GM21786 (cell line): ENCODE results near the gene CENPF.
"Not testable (repeated sequence)": the region's sequence is repeated elsewhere in the genome, so short reads cannot be mapped to it uniquely, and the experiment has no call there.

Experiments
- ATAC-seq: cut with Tn5 transposase; IDR thresholded peaks from one replicate; pipeline ENCODE4 v1.9.1; 2021; ENCODE audit not compliant: unreplicated experiment

Gene CENPF

DNA sequence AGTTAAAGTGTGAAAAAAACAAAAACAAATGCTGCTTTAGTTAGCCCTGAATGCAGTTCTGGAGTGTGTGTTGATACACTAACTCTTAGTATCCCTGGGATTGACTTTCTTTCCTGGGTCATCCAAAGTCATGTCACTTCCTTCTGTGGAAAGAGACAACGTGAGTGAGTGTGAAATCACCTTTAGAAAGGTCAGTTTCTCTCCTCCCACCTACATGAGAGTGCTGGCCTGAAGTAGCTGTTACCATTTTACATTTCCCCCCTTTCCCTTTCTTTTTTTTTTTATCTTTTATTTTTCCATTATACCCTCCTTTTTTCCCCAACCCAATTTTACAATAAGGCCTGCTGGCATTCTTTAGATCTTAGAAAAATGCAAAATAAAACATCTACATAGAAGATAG, 55.2 kb downstream of the CENPF start:
- ATAC-seq, result no peak

DNA sequence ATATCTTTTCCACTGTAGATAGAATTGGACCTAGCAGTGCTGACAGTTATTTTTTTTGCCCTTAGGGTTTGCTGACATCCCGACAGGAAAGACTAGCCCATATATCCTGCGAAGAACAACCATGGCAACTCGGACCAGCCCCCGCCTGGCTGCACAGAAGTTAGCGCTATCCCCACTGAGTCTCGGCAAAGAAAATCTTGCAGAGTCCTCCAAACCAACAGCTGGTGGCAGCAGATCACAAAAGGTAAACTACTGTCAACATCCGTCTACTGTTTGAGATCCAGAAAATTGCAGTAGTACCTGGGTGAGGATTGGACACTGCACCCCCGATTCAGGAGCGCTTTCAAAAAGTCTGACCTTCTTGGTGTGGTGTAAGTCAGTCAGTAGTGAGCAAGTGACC, 55.8 kb downstream of the CENPF start:
- no peak for ATAC-seq

DNA sequence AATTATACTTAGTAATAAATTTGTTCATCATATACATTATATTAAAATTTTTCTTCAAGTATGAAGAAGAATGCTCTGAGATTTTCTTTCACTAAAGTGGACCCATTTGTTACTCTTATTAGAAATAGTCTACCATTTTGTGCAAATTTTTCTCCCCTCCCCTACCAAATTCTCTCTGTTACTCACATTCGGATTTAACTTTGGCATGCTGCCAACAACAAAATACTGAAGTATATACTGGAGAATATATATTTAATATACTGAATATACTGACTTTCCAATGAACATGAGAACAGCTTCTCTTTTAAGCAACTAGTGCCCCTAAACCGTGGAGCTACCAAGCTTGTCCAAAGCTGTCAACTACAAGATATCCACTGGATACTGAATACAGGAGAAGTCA, 57.2 kb downstream of the CENPF start:
- no peak for ATAC-seq

DNA sequence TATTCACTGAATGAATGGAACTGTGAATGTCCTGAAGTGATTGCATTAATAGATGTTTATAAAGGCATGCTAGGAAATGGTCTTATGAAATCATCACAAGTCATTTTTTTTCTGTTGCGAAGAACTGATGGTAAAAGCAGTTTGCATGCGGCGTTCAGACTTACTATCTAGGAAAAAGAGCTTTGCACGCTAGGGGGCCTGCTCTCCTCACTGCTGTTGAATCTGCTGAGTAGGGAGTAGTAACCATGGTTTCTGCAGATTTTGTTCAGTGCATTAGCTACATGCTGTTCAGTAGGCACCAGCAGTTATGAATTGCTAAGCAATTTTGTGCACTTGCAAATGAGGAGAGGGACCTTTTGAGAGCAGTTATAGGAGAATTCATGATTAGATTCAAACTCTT, 57.9 kb downstream of the CENPF start:
- no peak for ATAC-seq

DNA sequence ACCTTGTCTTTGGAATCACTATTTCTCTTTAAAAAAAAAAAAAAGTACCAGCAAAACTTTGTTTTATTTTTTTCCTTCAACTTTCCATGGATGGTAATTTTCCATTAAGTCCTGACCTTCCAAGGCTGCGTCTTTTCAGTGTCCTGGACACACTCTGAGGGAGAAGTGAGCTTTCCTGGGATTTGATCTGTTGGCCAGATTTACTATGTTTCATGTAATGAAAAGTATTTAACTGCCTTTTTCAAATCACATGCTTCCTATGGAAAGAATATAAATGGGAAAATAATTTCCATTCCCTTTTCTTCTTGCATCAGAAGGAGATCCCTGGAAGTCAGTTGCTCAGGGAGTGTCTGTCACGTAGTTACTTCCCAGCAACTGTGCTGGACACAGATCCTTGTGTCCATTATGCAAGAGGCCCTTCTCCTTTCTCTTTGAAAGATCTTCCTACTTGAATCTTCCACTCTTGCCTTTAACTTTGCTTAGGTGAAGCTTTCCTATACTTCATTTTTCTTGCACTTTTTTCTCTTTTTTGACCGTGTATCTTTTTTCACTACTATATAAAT, 59.3 kb downstream of the CENPF start:
- ATAC-seq, result no peak

DNA sequence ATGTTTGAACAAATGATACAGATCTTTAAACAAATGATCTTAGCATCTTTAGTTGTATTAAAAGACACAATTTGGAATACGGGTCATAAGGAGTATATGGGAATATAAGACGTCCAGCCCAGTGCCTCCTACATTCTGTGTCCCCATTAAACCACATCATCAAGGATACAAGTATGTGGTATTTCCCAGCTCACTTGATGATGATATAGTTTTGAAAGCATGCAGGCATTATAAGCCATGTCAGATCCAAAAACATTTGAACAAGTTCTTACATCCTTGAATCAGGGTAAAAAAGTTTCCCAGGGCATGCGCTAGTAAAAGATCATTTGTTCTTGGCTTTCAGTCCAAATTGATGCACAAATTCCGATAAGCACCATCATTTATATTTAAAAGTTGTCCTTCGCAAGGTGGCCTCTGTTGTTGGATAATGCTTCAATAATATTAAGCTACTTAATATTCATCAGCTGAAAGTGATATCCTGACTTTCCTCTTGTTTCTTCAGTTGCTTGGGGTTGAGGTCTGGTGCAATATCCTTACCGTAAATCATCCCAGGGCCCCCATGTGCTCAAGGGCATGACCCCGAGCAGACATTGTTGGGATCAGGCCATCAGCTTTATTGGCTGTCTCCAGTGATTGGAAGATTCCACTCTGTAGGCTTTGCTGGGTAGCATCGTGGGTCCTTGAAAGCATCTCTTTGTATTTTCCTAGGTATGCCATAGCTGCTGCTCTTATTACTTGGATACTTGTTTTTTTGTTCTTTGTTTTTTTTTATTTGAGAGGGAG, 61.8 kb downstream of the CENPF start:
- no peak for ATAC-seq

DNA sequence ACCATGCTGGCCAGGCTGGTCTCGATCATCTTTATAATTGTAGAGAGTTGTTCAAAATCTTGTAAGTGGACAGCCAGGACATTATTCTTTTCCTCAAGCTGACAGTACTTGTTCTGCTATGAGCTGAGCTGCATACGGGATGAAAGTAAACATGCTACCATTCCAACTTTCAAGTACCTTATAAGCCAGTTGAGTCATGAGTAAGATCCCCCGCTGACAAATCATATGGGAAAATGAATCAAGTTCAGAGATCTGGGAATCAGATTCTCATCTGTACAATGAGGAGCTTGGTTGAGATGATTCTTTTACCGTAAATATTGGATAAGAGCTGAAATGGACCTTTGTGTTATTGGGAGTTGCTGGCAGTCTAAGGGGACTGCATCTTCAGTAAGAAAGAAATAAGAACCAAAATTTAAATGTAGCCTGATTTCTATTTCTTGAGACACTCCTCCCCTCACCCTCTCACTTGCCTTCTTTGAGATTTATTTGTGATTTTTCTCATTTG, 62.7 kb downstream of the CENPF start:
- no peak for ATAC-seq

DNA sequence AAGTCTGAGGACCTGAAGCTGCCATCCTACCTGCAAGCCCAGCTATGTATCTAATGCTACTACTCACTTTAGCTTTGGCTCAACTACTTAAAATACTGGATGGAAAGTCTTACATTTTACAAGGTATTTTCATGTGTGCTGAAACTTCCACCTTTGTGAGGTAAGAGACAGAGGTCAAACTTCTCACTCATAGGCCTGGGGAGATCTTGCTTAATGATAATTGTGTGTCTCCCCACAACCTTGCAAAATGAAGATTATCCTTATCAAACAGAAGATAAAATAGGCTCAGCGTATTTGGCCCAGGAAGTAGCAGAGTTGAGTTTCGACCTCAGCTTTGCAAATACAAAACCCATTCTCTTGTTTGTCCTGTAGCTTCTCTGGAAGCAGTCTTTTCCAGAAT, 63.7 kb downstream of the CENPF start:
- no peak for ATAC-seq

DNA sequence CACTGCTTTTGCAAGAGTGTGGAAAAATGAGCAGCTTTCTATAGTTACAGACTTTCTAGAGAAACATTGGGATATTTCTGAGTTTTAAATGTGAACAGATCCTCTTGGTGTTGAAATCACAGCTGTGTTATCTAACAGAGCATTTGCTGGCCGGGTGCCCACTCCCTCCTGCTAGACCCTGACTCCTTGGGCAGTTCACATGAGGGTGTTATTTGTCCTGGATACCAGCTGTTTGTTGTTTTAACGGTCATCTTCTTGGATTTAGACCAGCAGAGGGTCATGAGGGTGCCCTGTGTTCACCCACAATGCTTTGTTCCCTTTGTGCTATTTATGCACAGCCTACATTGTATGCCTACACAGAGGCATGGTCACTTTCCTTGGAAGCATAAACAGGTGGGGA, 67.1 kb downstream of the CENPF start:
- no peak for ATAC-seq

DNA sequence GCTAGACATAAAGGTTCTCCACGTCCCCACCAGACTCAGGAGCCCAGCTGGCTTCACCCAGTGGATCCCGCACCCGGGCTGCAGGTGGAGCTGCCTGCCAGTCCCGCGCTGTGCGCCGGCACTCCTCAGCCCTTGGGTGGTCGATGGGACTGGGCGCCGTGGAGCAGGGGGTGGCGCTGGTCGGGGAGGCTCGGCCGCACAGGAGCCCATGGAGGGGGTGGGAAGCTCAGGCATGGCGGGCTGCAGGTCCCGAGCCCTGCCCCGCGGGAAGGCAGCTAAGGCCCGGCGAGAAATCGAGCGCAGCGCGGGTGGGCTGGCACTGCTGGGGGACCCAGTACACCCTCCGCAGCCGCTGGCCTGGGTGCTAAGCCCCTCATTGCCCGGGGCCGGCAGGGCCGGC, 70.0 kb downstream of the CENPF start:
- not testable (repeated sequence) for ATAC-seq

DNA sequence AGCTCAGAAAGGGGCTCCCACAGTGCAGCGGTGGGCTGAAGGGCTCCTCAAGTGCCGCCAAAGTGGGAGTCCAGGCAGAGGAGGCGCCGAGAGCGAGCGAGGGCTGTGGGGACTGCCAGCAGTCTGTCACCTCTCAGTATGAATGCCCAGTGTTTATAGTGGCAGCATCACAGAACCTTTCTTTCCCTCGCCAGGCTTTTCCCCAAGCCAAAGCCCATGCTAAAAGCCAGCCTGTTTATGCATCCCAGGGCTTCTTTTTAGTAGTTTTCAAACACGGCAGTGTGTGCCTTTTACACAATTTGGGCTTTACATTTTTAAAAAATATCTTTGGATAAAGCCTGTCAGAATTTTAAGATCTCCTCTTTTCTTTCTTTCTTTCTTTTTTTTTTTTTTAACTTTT, 70.6 kb downstream of the CENPF start:
- ATAC-seq, result no peak

DNA sequence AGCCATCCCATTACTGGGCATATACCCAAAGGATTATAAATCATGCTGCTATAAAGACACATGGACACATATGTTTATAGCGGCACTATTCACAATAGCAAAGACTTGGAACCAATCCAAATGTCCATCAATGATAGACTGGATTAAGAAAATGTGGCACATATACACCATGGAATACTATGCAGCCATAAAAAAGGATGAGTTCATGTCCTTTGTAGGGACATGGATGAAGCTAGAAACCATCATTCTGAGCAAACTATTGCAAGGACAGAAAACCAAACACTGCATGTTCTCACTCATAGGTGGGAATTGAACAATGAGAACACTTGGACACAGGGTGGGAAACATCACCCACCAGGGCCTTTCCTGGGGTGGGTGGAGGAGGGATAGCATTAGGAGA, 72.5 kb downstream of the CENPF start:
- not testable (repeated sequence) for ATAC-seq

DNA sequence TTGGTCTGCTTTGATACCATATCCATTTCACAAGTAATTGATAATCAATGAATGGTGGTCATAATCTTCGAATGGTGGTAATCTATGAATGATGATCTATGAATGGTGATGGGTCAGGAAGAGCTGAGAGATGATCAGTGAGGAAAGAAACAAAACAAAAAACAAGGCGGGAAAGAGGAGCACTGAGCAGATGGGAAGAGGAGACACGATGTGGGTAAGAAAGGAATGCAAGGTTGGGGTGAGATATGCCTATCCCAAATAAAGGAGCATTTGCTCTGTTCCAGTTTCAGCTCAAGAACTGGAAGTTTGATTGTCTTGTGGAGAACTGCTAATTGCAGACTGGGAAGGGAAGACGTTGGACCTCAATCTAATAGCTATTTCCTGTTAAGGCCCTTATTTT, 73.8 kb downstream of the CENPF start:
- ATAC-seq, result no peak

DNA sequence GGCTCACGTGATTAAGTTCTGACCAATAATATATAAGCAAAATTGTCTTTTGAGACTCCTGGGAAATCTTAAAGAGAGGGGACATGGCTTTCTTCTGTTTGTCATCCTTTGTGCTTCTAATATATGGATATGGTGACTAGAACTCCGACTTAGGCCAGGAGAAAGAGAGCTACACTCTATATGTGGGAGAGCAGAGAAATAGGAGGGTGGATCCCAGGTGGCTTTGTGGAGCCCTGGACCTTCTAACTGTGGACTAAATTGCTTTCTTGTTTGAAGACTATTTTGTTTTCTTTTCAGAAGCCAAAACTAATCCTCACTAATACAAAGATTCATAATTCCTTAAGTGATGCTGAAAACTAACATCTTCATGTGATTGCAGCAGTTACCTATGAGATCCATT, 75.0 kb downstream of the CENPF start:
- no peak for ATAC-seq

DNA sequence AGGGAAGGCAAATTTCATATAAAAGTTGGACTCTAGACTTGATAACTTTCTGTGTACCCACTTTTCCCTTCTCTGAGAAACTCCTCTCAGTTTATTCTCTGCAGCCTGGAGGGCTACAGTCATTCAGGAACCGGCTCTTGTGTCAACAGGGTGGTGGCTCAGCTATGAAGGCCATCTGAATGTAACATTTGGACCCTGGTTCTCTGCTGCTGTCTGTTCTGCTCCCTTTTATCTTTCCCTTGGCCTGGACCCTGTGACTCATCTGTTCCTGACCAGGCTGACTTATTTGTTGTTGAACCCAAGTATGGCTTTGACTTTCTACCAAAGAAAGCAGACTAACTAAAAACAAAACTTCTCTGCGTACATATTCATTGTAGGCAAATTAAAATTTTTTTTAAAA, 75.4 kb downstream of the CENPF start:
- no peak for ATAC-seq

DNA sequence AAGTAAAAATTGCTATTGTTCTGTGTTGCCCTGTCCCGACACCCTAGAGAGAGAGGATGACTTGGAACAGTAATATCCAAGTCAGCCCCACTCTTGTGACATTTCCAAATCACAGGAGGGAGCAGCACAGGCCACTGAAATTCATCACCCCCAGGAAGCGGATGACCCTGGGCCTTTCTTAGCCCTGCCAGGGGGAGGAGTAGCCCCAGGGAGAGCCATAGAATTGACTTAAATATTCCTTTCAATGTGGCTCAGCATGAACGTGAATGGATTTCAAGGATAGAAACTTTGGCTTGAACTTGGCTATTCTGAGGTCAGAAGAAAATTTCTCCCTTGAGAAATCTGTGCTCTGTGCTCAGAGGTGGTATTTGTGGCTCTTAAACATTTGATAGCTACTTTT, 80.6 kb downstream of the CENPF start:
- no peak for ATAC-seq

DNA sequence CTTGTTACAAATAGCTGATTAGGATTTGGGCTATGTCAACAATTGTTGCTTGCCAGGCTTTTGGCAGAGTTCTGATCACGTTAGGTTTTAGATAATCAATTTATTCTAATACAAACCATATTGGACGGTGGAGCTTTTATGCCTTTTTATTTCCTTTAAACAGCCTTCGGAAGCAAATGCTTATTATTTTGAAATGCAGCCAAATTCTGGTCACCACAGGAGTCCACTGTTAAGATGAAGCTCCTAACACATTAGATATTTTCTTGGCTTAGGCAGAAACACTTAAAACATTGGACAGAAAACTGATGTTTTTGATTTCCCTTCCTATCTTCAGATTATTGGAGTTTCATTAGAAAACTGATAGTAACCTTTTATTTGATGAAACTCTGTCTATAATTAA, 82.9 kb downstream of the CENPF start:
- ATAC-seq, result no peak

DNA sequence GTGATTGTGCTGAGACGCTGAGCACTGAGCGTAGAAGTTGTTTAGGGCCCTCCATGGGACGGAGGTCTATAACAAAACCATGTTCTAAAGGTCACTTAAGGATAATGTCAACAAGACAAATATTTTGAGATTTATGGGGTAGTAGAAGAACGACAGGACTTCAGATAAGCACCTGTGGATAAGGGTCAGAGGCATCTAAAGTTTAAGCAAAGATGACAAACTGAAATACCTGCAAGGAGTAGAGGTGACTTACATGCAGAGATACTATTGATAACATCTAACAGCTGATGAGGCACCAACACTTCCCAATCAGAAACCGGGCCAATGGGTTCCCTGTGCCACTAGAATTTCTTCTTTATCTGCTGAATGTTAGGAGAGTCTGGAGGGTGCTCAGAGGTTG, 83.5 kb downstream of the CENPF start:
- no peak for ATAC-seq

DNA sequence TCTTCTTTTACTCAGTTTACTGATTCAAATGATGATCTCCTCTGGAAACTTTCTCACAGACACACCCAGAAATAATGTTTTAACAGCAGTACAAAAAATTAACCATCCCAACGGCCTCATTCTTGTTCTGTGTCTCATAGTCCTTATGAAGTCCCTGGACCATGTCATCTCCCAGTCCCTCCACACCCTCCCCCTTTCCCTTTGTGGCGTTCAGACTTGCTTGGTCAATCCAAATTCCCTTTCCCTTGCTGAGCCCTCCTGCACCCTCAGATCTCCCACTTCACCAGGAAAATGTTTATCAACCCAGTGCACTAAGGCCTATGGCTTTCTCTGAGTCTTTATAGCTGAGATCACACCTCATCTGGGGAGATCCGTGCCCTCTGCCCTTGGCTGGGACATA, 85.9 kb downstream of the CENPF start:
- no peak for ATAC-seq

DNA sequence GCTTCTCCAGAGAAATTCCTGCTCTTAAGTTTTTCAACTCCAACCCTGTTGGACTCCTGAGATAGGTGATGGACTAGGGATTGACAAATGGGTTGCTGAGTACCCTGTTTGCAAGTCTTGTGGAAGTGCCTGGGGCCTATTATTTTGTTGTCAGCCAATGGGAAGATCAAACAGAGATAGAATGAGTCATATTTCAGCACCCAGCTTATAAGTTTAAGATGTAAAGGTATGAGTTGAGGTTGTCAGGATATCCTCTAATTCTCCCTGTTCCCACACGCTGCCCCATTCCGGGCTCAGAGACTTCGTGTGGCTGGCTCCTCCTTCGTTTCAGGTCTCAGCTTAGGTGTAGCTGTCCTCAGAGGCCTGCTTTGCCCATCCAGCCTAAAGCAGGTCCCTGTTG, 91.8 kb downstream of the CENPF start:
- ATAC-seq, result no peak

DNA sequence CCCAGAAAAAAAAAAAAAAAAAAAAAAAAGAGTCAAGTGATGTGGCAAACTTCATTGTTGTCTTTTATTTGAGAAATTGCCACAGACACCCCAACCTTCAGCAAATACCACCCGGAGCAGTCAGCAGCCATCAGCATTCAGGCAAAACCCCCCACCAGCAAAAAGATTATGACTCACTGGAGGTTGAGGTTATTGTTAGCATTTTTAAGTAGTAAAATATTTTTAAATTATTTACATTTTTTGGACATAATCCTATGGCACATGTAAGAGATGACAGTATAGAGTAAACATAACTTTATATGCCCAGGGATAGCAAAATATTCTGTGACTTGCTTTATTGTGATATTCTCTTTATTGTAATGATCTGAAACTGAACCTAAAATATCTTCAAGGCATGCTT, 95.6 kb downstream of the CENPF start:
- no peak for ATAC-seq

DNA sequence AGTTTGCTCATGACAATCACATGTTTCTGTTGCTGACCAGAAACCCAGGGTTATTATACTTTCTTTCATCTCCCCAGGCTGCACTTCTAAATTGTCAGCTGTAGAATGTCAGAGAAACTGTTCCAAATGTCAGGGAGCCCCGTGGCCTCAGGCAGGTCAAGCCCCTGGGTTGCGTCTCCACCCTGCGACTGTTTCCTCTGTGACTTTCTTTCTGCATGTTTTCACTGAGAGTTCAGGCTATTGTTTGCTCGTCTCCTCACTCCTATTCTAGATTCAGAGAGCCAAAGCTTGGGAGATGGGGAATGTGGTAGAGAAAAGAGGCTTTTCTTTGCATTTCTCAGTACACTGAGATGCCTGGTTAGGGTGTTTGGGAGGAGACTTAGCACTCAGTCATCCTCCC, 97.4 kb downstream of the CENPF start:
- no peak for ATAC-seq

DNA sequence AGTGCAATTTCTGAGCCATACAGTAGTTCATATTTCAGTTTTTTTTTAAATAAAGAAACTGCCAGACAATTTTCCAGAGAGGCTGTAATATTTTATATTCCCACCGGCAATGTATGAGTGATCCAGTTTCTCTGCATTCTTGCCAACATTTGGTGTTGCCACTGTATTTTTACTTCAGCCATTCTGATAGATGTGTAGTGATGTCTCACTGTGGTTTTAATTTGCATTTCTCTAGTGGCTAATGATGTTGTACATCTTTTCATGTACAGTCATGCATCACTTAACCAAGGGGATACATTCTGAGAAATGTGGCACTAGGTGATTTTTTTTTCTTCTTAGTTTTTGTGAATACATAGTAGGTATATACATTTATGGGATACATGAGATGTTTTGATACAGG, 99.6 kb downstream of the CENPF start:
- no peak for ATAC-seq
